Cardiac fibroblast (primary cell): ENCODE results near the gene TMEM9.

Source experiments
- DNase-seq, 2 donors: peaks; one replicate each; pipeline versions ENCODE4 v3.0.0 to v3.0.0-alpha.2; 2010; ENCODE audit warnings: low read depth in 2 of 2
- H3K4me3 ChIP-seq, 2 donors: replicated peaks in 1 of 2; 1 replicate in 1 of 2; 2 replicates in 1 of 2; pipeline ENCODE4 v1.5.1; 2011; ENCODE audit warnings: low read depth in 2 of 2, low read length in 2 of 2, mild to moderate bottlenecking in 2 of 2, moderate library complexity in 1 of 2
- TF ChIP-seq, protein P1 (sequence below): IDR thresholded peaks from one replicate; pipeline ENCODE4 v1.5.1; 2011; ENCODE audit warnings: low read depth, mild to moderate bottlenecking, low read length, inconsistent platforms

TMEM9 gene

DNA sequence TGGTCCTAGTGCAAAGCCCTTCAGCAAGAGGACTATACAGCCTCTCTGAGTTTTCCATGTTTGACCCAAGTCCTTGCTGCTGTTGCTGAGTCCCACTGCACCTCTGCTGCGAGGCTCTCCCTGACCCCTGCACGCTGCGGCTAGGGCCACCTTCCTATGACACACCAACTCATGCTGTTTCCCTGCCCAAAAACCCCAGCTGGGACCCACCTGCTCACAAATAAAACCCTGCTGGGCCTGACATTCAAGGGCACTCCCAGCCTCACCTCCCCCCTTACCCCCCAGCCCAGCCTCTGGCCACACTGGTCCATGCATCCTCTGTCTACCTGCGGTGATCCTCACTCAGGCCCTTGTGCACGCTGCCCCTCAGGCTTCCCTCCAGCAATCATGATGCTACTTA, 15.0 kb downstream of the TMEM9 start:
- no peak for DNase-seq
- TF ChIP-seq, protein P1, sequence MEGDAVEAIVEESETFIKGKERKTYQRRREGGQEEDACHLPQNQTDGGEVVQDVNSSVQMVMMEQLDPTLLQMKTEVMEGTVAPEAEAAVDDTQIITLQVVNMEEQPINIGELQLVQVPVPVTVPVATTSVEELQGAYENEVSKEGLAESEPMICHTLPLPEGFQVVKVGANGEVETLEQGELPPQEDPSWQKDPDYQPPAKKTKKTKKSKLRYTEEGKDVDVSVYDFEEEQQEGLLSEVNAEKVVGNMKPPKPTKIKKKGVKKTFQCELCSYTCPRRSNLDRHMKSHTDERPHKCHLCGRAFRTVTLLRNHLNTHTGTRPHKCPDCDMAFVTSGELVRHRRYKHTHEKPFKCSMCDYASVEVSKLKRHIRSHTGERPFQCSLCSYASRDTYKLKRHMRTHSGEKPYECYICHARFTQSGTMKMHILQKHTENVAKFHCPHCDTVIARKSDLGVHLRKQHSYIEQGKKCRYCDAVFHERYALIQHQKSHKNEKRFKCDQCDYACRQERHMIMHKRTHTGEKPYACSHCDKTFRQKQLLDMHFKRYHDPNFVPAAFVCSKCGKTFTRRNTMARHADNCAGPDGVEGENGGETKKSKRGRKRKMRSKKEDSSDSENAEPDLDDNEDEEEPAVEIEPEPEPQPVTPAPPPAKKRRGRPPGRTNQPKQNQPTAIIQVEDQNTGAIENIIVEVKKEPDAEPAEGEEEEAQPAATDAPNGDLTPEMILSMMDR: no peak

DNA sequence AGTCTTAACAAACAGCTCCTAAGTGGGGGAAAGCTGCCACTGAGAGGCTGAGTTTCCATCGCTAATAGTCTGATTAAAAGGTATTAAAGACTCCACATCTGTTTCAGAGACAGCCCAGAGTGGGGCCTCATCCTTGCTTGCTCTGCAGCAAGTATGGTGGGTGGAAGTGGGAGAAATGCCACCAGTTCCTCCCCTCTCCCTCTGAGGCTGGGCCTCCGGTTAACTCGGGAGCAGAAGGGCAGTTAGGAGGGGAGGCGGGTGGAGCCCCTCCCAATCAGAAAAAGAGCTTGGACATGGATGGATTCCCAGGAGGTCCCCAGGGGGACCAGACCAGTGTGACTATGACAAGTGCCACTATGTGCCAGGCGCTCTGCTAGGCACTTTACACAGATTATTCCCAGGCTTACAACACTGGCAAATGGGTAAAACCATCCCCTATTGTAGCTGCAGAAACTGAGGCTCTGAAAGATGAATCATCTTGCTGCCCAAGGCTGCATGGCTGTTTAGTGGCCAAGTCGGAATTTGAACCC, 15.9 kb downstream of the TMEM9 start:
- TF ChIP-seq, protein P1: no peak
- H3K4me3 ChIP-seq: no peak overlapping the region
- peak in 1 of 2 donors; percentile 12 for DNase-seq

More for the DNA sequence above, 15.0 kb downstream of the TMEM9 start:
- H3K4me3 ChIP-seq: no peak overlapping the region

DNA sequence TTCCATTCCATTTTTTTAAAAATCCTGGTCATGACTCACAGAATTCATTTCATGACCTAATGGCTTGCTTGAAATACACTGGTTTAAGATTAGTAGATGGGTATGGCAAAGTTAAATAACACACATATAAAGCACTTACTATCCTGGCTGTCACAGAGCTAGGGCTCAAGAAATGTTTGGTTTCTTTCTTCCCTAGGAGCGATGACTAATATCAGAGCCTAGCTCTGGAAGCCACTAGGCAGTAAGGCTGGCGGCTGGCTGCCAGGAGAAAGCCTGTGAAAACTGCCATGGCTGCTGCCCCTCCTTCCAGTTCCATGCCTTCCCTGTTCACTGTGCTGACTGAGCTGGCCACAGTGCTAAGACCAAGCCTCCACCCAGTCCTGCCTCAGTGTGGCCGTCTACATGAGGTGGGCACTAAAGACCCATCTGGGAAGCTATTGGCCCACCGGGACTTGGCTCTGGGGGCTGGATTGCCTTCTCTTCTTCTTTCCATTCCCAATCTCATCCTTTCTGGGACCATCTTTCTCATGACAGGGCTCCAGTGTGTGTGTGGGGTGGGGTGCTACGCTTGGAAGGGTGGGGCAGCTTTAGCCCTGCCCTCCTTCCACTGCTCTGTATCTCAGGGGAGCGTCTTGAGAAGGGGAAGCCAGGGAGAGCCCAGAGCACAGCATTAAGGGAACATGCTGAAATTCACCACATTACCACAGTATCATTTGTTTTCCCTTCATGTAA, 16.5 kb downstream of the TMEM9 start:
- TF ChIP-seq, protein P1: no peak
- no peak overlapping the region for H3K4me3 ChIP-seq
- peak; percentile 81 to 89 for DNase-seq

DNA sequence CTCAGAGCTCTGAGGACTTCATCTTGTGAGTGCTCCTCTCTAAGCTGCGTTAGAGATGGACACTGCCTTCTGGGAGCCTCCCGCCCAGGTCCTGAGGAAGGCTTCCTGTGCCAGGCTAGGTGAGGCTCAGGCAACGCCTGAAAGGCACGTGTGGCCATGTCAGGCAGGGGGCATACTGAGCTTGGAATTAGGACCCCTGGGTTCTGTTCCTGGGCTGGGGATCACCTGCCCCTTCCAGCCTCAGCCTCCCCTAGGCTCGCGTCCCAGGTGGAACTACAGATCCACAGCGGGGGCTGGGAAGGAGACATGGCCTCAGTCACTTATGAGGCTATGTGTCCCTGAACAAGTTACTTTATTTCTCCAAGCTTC, 17.3 kb downstream of the TMEM9 start:
- DNase-seq: no peak
- H3K4me3 ChIP-seq: no peak overlapping the region
- TF ChIP-seq, protein P1: no peak

DNA sequence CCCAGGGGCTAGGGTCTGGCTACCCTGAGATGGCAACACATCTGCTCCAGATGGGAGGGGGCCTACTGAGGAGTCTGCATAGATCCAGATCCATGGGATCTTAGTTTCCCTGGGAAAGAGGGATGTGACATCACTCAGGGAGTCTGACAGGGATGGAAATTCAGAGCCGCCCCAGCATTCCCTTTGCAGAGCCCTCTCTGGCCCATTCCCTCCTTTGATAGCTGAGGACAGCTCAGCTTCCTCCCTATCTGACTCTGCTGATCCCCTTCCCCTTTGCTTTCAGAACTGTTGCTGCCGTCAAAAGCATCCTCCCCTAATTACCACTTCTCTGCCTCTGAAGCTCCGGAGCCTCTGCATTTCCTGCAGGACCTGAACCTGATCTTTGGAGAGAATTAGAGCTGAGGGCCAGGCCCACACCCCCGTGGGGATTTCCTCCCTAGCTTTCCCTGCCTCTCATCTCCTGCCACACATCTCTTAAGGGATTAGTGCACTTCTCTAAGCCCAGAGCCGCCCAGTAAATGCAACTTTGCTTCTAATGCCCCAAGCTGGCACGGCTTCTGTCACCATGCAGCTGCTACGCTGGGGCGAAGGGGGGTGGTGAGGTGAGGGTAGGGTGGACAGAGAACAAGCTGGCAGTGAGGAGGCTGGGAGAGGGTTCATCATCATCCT, 17.8 kb downstream of the TMEM9 start:
- no peak overlapping the region for H3K4me3 ChIP-seq
- DNase-seq: no peak
- TF ChIP-seq, protein P1: no peak

DNA sequence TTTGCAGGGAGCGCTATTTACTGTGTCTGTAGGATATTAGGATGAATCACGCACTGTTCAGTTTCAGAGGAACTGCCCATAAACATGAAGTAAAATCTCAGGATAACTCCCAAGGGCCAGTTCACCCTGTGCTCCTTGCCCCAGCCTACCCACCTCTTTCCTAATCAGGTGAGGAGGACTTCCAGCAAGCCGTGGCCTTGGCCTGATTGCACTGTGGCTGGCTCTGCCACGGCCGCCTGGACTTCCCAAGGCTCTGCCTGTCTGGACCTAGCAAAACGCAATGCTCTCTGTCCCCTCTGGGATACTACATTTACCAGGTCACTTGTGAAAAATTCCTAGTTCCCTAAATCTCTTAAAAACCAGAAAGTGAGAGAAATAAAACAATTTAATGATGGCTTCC, 19.9 kb downstream of the TMEM9 start:
- TF ChIP-seq, protein P1: no peak
- H3K4me3 ChIP-seq: no peak overlapping the region
- no peak for DNase-seq
